Measurements from ENCODE around the gene GAPDH. TPM values are rescaled to one million over a fixed set of nuclear protein-coding genes. Genes with fewer than 3 reads are reported as not detected.
"Not testable (repeated sequence)": the region's sequence is repeated elsewhere in the genome, so short reads cannot be mapped to it uniquely, and the experiment has no call there.

GAPDH gene
- total RNA-seq, 1 donor from 2014 or later: 2,078 TPM

DNA sequence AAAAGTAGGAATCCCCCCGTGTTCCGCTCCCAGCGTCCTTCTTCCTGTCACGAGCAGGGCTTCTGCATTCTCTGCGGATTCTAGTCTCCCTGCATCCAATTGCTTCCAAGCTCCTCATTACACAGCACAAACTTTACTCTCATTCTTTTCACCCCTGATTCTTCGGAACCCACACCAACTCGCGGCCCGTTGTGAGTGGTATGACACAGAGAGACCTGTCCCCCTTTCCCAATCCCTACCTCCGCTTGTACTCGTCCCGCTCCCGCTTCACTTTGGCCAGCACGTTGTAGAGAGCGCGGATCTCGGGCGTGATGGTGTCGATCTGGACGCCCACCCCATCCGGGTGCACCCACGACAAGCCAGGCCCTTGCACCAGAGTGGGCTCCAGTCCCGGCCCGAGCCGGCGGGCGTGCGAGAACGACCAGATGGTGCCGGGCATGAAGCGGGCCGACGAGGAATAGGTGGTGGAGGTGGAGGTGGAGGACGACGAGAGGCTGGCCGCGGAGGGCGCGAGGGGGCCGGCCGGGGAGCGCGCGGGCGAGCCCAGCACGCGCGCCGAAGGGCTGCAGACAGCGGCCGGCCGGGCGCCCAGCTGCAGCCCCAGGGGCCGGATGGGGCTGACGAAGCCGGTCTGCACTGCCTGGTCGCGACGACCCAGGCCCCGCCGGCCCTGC lies 20.8 kb downstream of the GAPDH start:
- H3K4me3 Mint-ChIP-seq: peak overlapping the region; percentile 74
- TF ChIP-seq, protein P1, sequence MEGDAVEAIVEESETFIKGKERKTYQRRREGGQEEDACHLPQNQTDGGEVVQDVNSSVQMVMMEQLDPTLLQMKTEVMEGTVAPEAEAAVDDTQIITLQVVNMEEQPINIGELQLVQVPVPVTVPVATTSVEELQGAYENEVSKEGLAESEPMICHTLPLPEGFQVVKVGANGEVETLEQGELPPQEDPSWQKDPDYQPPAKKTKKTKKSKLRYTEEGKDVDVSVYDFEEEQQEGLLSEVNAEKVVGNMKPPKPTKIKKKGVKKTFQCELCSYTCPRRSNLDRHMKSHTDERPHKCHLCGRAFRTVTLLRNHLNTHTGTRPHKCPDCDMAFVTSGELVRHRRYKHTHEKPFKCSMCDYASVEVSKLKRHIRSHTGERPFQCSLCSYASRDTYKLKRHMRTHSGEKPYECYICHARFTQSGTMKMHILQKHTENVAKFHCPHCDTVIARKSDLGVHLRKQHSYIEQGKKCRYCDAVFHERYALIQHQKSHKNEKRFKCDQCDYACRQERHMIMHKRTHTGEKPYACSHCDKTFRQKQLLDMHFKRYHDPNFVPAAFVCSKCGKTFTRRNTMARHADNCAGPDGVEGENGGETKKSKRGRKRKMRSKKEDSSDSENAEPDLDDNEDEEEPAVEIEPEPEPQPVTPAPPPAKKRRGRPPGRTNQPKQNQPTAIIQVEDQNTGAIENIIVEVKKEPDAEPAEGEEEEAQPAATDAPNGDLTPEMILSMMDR (IDR thresholded peaks at IDR 0.05; ENCODE audit: unreplicated experiment): no peak

DNA sequence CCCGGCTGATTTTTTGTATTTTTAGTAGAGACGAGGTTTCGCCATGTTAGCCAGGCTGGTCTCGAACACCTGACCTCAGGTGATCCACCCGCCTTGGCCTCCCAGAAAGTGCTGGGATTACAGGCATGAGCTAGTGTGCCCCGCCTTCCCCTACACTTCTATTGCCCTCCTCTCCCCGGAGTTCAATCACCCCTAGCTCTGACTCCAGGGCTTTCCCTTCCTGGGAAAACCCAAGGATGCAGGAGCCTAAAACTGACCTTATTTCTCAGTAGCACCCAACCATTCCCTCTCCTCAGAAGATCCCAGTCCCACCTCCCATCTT lies 22.1 kb downstream of the GAPDH start:
- peak overlapping the region; percentile 72 for H3K4me3 Mint-ChIP-seq
- peaks cover 12% of the 10 kb centered on the region for H3K36me3 Mint-ChIP-seq
- not testable (repeated sequence) for H3K27ac Mint-ChIP-seq; DNase-seq (ENCODE audit: low spot score in 2 of 2, unreplicated experiment in 2 of 2); H3K27me3 Mint-ChIP-seq (ENCODE audit: low read depth); H3K9me3 Mint-ChIP-seq
- H3K4me1 Mint-ChIP-seq: peaks cover 35% of the 10 kb centered on the region

More for the DNA sequence above, 20.8 kb downstream of the GAPDH start:
- H3K27me3 Mint-ChIP-seq (ENCODE audit: low read depth): no peaks in the 10 kb centered on the region
- peaks cover 11% of the 10 kb centered on the region for H3K36me3 Mint-ChIP-seq
- DNase-seq (ENCODE audit: low spot score in 2 of 2, unreplicated experiment in 2 of 2): no peak
- H3K4me1 Mint-ChIP-seq: peaks cover 37% of the 10 kb centered on the region
- H3K27ac Mint-ChIP-seq: peak overlapping the region; percentile 81
- no peaks in the 10 kb centered on the region for H3K9me3 Mint-ChIP-seq

DNA sequence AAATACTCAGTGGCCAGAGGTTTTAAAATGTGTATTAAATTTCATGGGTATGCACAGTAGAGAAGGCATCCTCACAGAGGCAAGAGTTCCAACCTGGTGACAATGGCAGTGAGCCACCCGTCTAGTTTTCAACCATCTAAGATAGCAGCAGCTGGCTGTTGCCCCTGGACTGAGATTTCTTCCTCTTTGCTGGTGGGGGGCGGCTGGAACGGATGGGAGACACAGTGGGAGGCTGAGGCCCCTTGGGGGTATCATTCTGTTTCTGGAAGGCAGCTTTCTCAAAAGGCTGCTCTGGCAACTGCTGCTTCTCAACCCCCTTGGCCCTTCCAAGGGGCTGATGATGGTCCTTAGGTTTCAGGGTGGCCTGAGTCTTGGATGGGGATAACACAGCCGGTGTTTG lies 22.5 kb downstream of the GAPDH start:
- H3K27ac Mint-ChIP-seq: no peak overlapping the region
- peaks cover 12% of the 10 kb centered on the region for H3K36me3 Mint-ChIP-seq
- H3K4me3 Mint-ChIP-seq: peak overlapping the region; percentile 72
- H3K9me3 Mint-ChIP-seq: no peaks in the 10 kb centered on the region
- H3K27me3 Mint-ChIP-seq (ENCODE audit: low read depth): no peaks in the 10 kb centered on the region
- peaks cover 31% of the 10 kb centered on the region for H3K4me1 Mint-ChIP-seq
- TF ChIP-seq, protein P1 (IDR thresholded peaks at IDR 0.05; ENCODE audit: unreplicated experiment): no peak
- no peak for DNase-seq (ENCODE audit: low spot score in 2 of 2, unreplicated experiment in 2 of 2)

DNA sequence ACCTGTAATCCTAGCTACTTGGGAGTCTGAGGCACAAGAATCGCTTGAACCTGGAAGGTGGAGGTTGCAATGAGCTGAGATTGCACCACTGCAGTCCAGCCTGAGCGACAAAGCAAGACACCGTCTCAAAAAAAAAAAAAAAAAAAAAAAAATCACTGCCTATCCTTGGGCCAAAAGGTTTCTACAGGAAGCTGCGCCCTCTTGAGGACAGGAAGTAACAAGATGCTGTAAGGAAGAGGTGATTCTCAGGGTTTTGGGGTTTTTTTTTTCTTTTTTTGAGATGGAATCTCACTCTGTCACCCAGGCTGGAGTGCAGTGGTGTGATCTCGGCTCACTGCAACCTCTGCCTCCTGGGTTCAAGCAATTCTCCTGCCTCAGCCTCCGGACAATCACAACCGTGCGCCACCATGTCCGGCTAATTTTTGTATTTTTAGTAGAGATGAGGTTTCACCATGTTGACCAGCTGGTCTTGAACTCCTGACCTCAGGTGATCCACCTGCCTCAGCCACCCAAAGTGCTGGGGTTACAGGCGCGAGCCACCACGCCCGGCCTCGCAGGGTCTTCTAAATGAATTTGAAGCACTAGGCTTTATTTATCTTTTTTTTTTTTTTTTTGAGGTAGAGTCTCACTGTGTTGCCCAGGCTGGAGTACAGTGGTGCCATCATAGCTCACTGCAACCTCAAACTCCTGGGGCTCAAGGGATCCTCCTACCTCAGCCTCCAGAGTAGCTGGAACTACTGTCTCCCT lies 23.9 kb downstream of the GAPDH start:
- Mint-ChIP-seq H3K36me3 (peaks cover 21% of the 10 kb centered on the region), H3K4me1 (peaks cover 19% of the 10 kb centered on the region)
- H3K9me3 Mint-ChIP-seq; DNase-seq (ENCODE audit: low spot score in 2 of 2, unreplicated experiment in 2 of 2); H3K27ac Mint-ChIP-seq; H3K4me3 Mint-ChIP-seq; H3K27me3 Mint-ChIP-seq (ENCODE audit: low read depth): not testable (repeated sequence)
- TF ChIP-seq, protein P1 (IDR thresholded peaks at IDR 0.05; ENCODE audit: unreplicated experiment): peak; percentile 30

DNA sequence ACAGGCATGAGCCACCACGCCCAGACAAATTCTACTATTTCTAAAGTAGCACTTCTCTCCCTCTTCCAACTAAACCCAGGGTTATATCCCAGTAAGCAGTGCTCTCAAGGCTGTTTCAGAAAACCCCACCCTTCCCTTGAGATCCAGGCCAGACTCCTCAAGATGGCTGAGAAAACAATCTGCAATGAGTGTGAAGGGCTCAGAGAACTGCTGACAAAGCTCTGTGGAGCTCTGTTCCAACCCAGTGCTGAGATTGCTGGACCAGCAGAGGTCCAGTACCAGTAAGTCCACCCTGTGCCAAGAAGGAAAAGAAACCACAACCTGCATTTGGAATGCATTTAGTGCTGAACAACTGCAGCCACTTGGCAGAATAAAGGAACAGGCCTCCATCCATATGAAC lies 25.2 kb downstream of the GAPDH start:
- Mint-ChIP-seq H3K27me3 (ENCODE audit: low read depth) (no peaks in the 10 kb centered on the region), H3K36me3 (peaks cover 21% of the 10 kb centered on the region), H3K9me3 (no peaks in the 10 kb centered on the region), H3K4me1 (peaks cover 8% of the 10 kb centered on the region), H3K4me3 (no peak overlapping the region), H3K27ac (peak overlapping the region; percentile 27)
- DNase-seq (ENCODE audit: low spot score in 2 of 2, unreplicated experiment in 2 of 2): no peak
- TF ChIP-seq, protein P1 (IDR thresholded peaks at IDR 0.05; ENCODE audit: unreplicated experiment): no peak

DNA sequence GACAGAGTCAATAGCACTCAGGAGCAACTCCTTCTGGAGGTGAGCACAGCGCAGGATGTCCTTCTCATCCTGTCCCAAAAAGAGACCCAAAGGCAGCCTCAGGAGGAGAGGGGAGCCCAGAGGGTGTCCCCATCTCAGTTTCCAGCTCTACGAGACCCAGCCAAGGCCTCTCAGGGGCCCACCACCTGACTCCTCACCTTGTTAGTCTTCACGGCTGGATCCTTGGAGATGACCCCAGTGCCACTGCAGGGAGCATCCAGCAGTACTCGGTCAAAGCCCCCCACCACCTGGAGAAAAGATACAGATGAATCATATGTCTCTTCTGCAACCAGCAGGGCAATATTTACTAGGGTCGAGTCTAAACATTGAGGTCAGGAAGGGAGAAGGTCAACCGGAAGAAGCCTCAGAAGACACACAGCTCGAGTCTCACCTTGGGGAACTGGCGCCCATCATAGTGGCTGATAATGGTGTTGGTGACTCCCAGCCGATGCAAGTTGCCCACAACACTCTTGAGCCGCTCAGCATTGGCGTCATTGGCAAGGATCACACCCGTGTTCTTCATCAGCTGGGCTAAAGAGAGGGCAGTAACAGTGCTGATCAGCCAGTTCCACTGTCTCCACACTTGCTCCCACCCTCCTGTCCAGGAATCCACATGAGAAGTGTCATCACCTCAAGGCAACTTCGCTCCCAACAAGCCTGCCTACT lies 26.3 kb downstream of the GAPDH start:
- no peak overlapping the region for H3K4me3 Mint-ChIP-seq
- TF ChIP-seq, protein P1 (IDR thresholded peaks at IDR 0.05; ENCODE audit: unreplicated experiment): no peak
- no peak for DNase-seq (ENCODE audit: low spot score in 2 of 2, unreplicated experiment in 2 of 2)
- H3K27me3 Mint-ChIP-seq (ENCODE audit: low read depth): no peaks in the 10 kb centered on the region
- H3K27ac Mint-ChIP-seq: no peak overlapping the region
- no peaks in the 10 kb centered on the region for H3K4me1 Mint-ChIP-seq
- H3K36me3 Mint-ChIP-seq: peaks cover 27% of the 10 kb centered on the region
- H3K9me3 Mint-ChIP-seq: no peaks in the 10 kb centered on the region

Data from mesothelial cell of epicardium (in vitro differentiated cells).